HepG2 (cell line): ENCODE measurements around the gene SRSF3. TPM values are rescaled to one million over a fixed set of nuclear protein-coding genes. Genes with fewer than 3 reads are reported as not detected.

Experiments
- CBX2 ChIP-seq, 2 experiments: fragments of 200-600 bp in 1 of 2; sonication (generic); formaldehyde crosslinking in 1 of 2; IDR thresholded peaks; 2 replicates each; pipeline versions ENCODE4 v1.7.0 to v1.8.1; 2018 to 2022; ENCODE audit warnings: low read depth in 2 of 2, low read length in 1 of 2, mild to moderate bottlenecking in 1 of 2, missing genetic modification reagents in 1 of 2
- KLF13 ChIP-seq: sonication (generic); formaldehyde crosslinking; IDR thresholded peaks from 2 replicates; pipeline ENCODE4 v1.4.0; 2020; ENCODE audit warnings: mild to moderate bottlenecking, missing genetic modification reagents
- NCOA2 ChIP-seq: sonication (generic); formaldehyde crosslinking; IDR thresholded peaks from 2 replicates; pipeline ENCODE4 v1.8.0; 2022; ENCODE audit warnings: inconsistent platforms
- NFE2L1 ChIP-seq: sonication (generic); formaldehyde crosslinking; IDR thresholded peaks from 2 replicates; pipeline ENCODE4 v1.4.0; 2020; ENCODE audit warnings: missing genetic modification reagents, mild to moderate bottlenecking, borderline replicate concordance
- NFRKB ChIP-seq: fragments of 450-650 bp; IDR thresholded peaks from 2 replicates; pipeline ENCODE4 v1.6.1; 2017
- NRL ChIP-seq: sonication (generic); formaldehyde crosslinking; IDR thresholded peaks from 2 replicates; pipeline ENCODE4 v1.5.0; 2020; ENCODE audit warnings: missing genetic modification reagents, mild to moderate bottlenecking, moderate library complexity, borderline replicate concordance
- RFXAP ChIP-seq: sonication (generic); formaldehyde crosslinking; IDR thresholded peaks from 2 replicates; pipeline ENCODE4 v1.4.0; 2020; ENCODE audit warnings: missing genetic modification reagents, borderline replicate concordance
- SALL2 ChIP-seq: sonication (generic); formaldehyde crosslinking; IDR thresholded peaks from 2 replicates; pipeline ENCODE4 v1.8.1; 2023; ENCODE audit warnings: mild to moderate bottlenecking, missing genetic modification reagents, inconsistent platforms
- ZNF281 ChIP-seq: sonication (generic); formaldehyde crosslinking; IDR thresholded peaks from 2 replicates; pipeline ENCODE4 v1.4.0; 2020; ENCODE audit warnings: missing genetic modification reagents, borderline replicate concordance
- ZNF503 ChIP-seq: sonication (generic); formaldehyde crosslinking; IDR thresholded peaks from 2 replicates; pipeline ENCODE4 v1.4.0; 2020; ENCODE audit warnings: missing genetic modification reagents
- ZNF576 ChIP-seq: sonication (generic); formaldehyde crosslinking; IDR thresholded peaks from 2 replicates; pipeline ENCODE4 v1.4.0; 2020; ENCODE audit warnings: mild to moderate bottlenecking, missing genetic modification reagents
- ZNF646 ChIP-seq: sonication (generic); formaldehyde crosslinking; IDR thresholded peaks from 2 replicates; pipeline ENCODE4 v1.9.0; 2021; ENCODE audit warnings: mild to moderate bottlenecking, missing genetic modification reagents
- ZNF777 ChIP-seq: sonication (generic); formaldehyde crosslinking; IDR thresholded peaks from 2 replicates; pipeline ENCODE4 v1.4.0; 2020; ENCODE audit warnings: missing genetic modification reagents
- polyA plus RNA-seq, 8 experiments: library from polyadenylated mRNA; depleted of rRNA in 3 of 8; stranded (reverse) in 7 of 8; unstranded in 1 of 8; fragments of >200 nt; fragmentation: Illumina TruSeq in 4 of 8; extraction: Trizol in 4 of 8; gene quantifications; 2 replicates each; pipeline versions ENCODE4 v1.2.1 to v1.2.3, GENCODE V29; 2011 to 2016; ENCODE audit warnings: low read depth in 4 of 8, missing spikeins in 1 of 8, mixed read lengths in 1 of 8; ENCODE audit not compliant: insufficient read depth in 1 of 8
- total RNA-seq, 5 experiments: library from RNA; depleted of rRNA; stranded (reverse); fragments of >200 nt; fragmentation: Illumina TruSeq; extraction: Trizol; gene quantifications; 2 replicates each; pipeline ENCODE4 v1.2.3, GENCODE V29; 2016; ENCODE audit warnings: low read depth in 1 of 5

Gene SRSF3
- total and polyA plus RNA-seq, 2 of the 13 experiments (the other 11 are each of a cell fraction or from before 2014, with no cell fraction given): 206 to 684 TPM

- TF ChIP-seq ZNF503 (0 out of 2 replicates have a peak, but pooled peaks have one; percentile 20), ZNF576 (CRISPR knock-in tag) (no peak), NFRKB (no peak), NCOA2 (no peak), CBX2 (IDR thresholded peaks at IDR 0.05; ENCODE audit: low read depth, low read length) (no peak), CBX2 (CRISPR knock-in tag; IDR thresholded peaks at IDR 0.05; ENCODE audit: low read depth) (no peak), RFXAP (peak; percentile 69), NFE2L1 (no peak), NRL (CRISPR knock-in tag) (peak; percentile 87; the same call in 1 of the 2 replicates), KLF13 (CRISPR knock-in tag) (0 out of 2 replicates have a peak, but pooled peaks have one; percentile 67), ZNF646 (CRISPR knock-in tag) (no peak), ZNF777 (no peak; the same call in 1 of the 2 replicates), SALL2 (CRISPR knock-in tag) (no peak; the same call in 1 of the 2 replicates), ZNF281 (CRISPR knock-in tag) (no peak)
Measured at GRCh38 chr6:36546920-36547645, 47.1 kb upstream of the SRSF3 start, which contains the start of gene STK38 (continued).
